Esophagus muscularis mucosa (tissue), 3 donors: ENCODE data around the gene PAK5.

Experiments
- POLR2A ChIP-seq: fragments of 450-650 bp; IDR thresholded peaks from one replicate; pipeline ENCODE4 v1.6.1; 2017; ENCODE audit warnings: antibody characterized with exemption, moderate library complexity, mild to moderate bottlenecking, low read depth
- TF ChIP-seq, protein P1 (sequence below), 3 experiments: fragments of 200-600 bp in 2 of 3; fragments of 450-650 bp in 1 of 3; sonication (generic) in 2 of 3; IDR thresholded peaks; one replicate each; pipeline ENCODE4 v1.5.1; 2017 to 2019; ENCODE audit warnings: antibody characterized with exemption in 3 of 3, mild to moderate bottlenecking in 2 of 3, moderate library complexity in 1 of 3

GRCh38 chr20:9884061-9884460, 45.2 kb upstream of the PAK5 start:
- TF ChIP-seq, protein P1, sequence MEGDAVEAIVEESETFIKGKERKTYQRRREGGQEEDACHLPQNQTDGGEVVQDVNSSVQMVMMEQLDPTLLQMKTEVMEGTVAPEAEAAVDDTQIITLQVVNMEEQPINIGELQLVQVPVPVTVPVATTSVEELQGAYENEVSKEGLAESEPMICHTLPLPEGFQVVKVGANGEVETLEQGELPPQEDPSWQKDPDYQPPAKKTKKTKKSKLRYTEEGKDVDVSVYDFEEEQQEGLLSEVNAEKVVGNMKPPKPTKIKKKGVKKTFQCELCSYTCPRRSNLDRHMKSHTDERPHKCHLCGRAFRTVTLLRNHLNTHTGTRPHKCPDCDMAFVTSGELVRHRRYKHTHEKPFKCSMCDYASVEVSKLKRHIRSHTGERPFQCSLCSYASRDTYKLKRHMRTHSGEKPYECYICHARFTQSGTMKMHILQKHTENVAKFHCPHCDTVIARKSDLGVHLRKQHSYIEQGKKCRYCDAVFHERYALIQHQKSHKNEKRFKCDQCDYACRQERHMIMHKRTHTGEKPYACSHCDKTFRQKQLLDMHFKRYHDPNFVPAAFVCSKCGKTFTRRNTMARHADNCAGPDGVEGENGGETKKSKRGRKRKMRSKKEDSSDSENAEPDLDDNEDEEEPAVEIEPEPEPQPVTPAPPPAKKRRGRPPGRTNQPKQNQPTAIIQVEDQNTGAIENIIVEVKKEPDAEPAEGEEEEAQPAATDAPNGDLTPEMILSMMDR (IDR thresholded peaks at IDR 0.05): no peak
- TF ChIP-seq POLR2A: no peak
